ENCODE data around the gene NHLH1. TPM values are rescaled to one million over a fixed set of nuclear protein-coding genes. Genes with fewer than 3 reads are reported as not detected.

The NHLH1 gene
- total RNA-seq, 4 donors from 2014 or later: not detected

DNA sequence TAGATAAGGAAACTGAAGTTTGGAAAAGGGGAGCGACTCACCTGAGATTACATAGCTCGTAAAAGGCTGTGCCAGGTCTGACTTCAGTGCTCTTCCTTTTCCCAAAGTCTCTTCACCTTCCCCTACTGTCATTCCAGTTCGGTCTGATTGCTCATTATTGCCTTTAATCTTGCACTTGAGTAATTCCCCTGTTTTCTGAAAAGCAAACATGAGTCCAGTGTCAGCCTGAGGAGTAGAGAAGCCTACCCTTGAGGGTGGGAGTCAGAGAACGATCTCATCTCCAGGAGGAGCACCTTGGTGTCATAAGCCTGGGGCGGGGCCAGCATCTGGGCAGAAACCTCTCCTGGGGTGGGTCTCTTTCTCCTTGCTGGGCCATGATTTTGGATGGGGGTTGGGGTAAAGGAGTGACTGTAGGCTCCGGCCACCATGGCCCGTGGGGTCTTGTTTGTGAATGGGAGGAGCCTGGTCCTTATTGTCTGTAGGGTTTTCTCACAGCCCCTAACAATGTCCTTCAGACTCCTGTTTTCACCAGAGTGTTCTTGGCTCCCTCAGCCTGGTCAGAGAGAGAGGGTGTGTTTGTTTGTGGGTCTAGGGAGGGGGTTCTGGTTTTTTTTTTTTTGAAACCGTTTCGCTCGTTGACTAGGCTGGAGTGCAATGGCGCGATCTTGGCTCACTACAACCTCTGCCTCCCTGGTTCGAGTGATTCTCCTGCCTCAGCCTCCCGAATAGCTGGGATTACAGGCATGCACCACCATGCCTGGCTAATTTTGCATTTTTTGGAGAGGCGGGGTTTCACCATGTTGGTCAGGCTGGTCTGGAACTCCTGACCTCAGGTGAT, 39.5 kb downstream of the NHLH1 start:
- H3K27me3 ChIP-seq: no peaks in the 10 kb centered on the region
- H3K4me3 ChIP-seq: no peak overlapping the region
- no peak for DNase-seq (ENCODE audit: low spot score in 2 of 2)
- no peak overlapping the region for H3K27ac ChIP-seq
- H3K9me3 ChIP-seq: no peaks in the 10 kb centered on the region
- H3K36me3 ChIP-seq: peaks cover 0 to 3% (median 0%) of the 10 kb centered on the region in 3 donors
- H3K4me1 ChIP-seq: peaks cover 0 to 34% (median 0%) of the 10 kb centered on the region in 4 donors
- 80 to 83% methylated on average over 15 of the region's 15 CpGs for WGBS, 2 donors
- TF ChIP-seq EP300 (IDR thresholded peaks at IDR 0.05) (no peak), POLR2A (IDR thresholded peaks at IDR 0.05) (no peak)
- TF ChIP-seq, protein P1, sequence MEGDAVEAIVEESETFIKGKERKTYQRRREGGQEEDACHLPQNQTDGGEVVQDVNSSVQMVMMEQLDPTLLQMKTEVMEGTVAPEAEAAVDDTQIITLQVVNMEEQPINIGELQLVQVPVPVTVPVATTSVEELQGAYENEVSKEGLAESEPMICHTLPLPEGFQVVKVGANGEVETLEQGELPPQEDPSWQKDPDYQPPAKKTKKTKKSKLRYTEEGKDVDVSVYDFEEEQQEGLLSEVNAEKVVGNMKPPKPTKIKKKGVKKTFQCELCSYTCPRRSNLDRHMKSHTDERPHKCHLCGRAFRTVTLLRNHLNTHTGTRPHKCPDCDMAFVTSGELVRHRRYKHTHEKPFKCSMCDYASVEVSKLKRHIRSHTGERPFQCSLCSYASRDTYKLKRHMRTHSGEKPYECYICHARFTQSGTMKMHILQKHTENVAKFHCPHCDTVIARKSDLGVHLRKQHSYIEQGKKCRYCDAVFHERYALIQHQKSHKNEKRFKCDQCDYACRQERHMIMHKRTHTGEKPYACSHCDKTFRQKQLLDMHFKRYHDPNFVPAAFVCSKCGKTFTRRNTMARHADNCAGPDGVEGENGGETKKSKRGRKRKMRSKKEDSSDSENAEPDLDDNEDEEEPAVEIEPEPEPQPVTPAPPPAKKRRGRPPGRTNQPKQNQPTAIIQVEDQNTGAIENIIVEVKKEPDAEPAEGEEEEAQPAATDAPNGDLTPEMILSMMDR (IDR thresholded peaks at IDR 0.05): no peak

- DNase-seq (ENCODE audit: low spot score in 2 of 2): no peak
- H3K9me3 ChIP-seq: no peaks in the 10 kb centered on the region
- peaks cover 0 to 22% (median 0%) of the 10 kb centered on the region in 4 donors for H3K4me1 ChIP-seq
- no peak overlapping the region for H3K27ac ChIP-seq
- 89 to 91% methylated on average over 10 to 12 of the region's 12 CpGs for WGBS, 2 donors
- peaks cover 0 to 3% (median 0%) of the 10 kb centered on the region in 3 donors for H3K36me3 ChIP-seq
- no peaks in the 10 kb centered on the region for H3K27me3 ChIP-seq
- H3K4me3 ChIP-seq: no peak overlapping the region
- TF ChIP-seq, protein P1 (IDR thresholded peaks at IDR 0.05): no peak
- TF ChIP-seq POLR2A (IDR thresholded peaks at IDR 0.05): no peak
- TF ChIP-seq EP300 (IDR thresholded peaks at IDR 0.05): no peak
Observed at GRCh38 chr1:160407839-160408801, 41.2 kb downstream of the NHLH1 start.

DNA sequence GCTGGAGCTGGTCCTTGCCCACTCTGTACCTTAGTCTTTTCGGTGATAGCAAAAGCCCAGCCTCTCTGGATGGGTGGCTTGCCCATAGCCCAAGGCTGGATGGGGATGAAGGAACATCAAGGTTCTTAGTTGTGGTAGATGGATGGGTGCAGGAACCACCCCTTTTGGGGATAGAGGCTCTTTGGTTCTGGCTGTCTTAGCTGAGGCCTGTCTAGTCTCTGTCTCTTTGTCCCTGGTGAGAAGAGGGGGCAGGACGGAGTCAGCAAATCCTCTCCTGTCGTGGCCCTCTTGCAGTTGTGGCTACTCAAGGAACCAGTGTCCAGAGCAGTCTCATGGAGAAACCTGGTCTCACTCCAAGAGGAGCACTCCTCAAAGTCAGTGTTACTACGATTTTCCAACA, 42.0 kb downstream of the NHLH1 start:
- Histone ChIP-seq H3K9me3 (no peaks in the 10 kb centered on the region), H3K36me3 (peaks cover 0 to 3% (median 0%) of the 10 kb centered on the region in 3 donors), H3K4me1 (peaks cover 0 to 19% (median 0%) of the 10 kb centered on the region in 4 donors), H3K4me3 (no peak overlapping the region), H3K27ac (no peak overlapping the region), H3K27me3 (no peaks in the 10 kb centered on the region)
- no peak for DNase-seq (ENCODE audit: low spot score in 2 of 2)
- TF ChIP-seq, protein P1 (IDR thresholded peaks at IDR 0.05): no peak
- TF ChIP-seq EP300 (IDR thresholded peaks at IDR 0.05) (no peak), POLR2A (IDR thresholded peaks at IDR 0.05) (no peak)
- 90 to 93% methylated on average over 4 of the region's 4 CpGs for WGBS, 2 donors

- TF ChIP-seq EP300 (IDR thresholded peaks at IDR 0.05): no peak
- TF ChIP-seq, protein P1 (IDR thresholded peaks at IDR 0.05): no peak
- no peak for TF ChIP-seq POLR2A (IDR thresholded peaks at IDR 0.05)
- peaks cover 0 to 19% (median 0%) of the 10 kb centered on the region in 4 donors for H3K4me1 ChIP-seq
- no peaks in the 10 kb centered on the region for H3K27me3 ChIP-seq
- H3K9me3 ChIP-seq: no peaks in the 10 kb centered on the region
- 81 to 83% methylated on average over 5 of the region's 5 CpGs for WGBS, 2 donors
- no peak overlapping the region for H3K4me3 ChIP-seq
- no peak for DNase-seq (ENCODE audit: low spot score in 2 of 2)
- peaks cover 0 to 3% (median 0%) of the 10 kb centered on the region in 3 donors for H3K36me3 ChIP-seq
- H3K27ac ChIP-seq: no peak overlapping the region
Observed at GRCh38 chr1:160409486-160409885, 42.6 kb downstream of the NHLH1 start.
